Measurements from ENCODE around the gene EP400.

EP400 gene

GRCh38 chr12:132066749-132067148, 117.0 kb downstream of the EP400 start:
- Histone ChIP-seq H3K4me3 (ENCODE audit: low read length) (no peak overlapping the region), H3K27ac (ENCODE audit: low read depth, low read length) (no peak overlapping the region), H3K9me3 (ENCODE audit: insufficient read depth, low read depth, low read length) (no peaks in the 10 kb centered on the region), H3K27me3 (ENCODE audit: insufficient read depth, low read length) (no peaks in the 10 kb centered on the region), H3K9ac (ENCODE audit: low read depth, low read length) (no peak overlapping the region), H3K36me3 (ENCODE audit: insufficient read depth, low read length) (peaks cover 96% of the 10 kb centered on the region), H3K4me1 (ENCODE audit: insufficient read depth, low read length) (no peaks in the 10 kb centered on the region)
- WGBS = 96% methylated on average over 23 of the region's 23 CpGs

- no peak overlapping the region for H3K9ac ChIP-seq (ENCODE audit: low read depth, low read length)
Measured at GRCh38 chr12:132067182-132067581, 117.4 kb downstream of the EP400 start.

GRCh38 chr12:132068250-132068649, 118.5 kb downstream of the EP400 start:
- WGBS = 95% methylated on average over 5 of the region's 5 CpGs
- Histone ChIP-seq H3K9me3 (ENCODE audit: insufficient read depth, low read depth, low read length) (no peaks in the 10 kb centered on the region), H3K4me1 (ENCODE audit: insufficient read depth, low read length) (no peaks in the 10 kb centered on the region), H3K27me3 (ENCODE audit: insufficient read depth, low read length) (no peaks in the 10 kb centered on the region), H3K36me3 (ENCODE audit: insufficient read depth, low read length) (peaks cover 92% of the 10 kb centered on the region), H3K27ac (ENCODE audit: low read depth, low read length) (no peak overlapping the region), H3K9ac (ENCODE audit: low read depth, low read length) (no peak overlapping the region), H3K4me3 (ENCODE audit: low read length) (no peak overlapping the region)

More at GRCh38 chr12:132067182-132067581, 117.4 kb downstream of the EP400 start:
- Histone ChIP-seq H3K27ac (ENCODE audit: low read depth, low read length) (no peak overlapping the region), H3K4me3 (ENCODE audit: low read length) (no peak overlapping the region), H3K4me1 (ENCODE audit: insufficient read depth, low read length) (no peaks in the 10 kb centered on the region), H3K9me3 (ENCODE audit: insufficient read depth, low read depth, low read length) (no peaks in the 10 kb centered on the region), H3K36me3 (ENCODE audit: insufficient read depth, low read length) (peaks cover 96% of the 10 kb centered on the region), H3K27me3 (ENCODE audit: insufficient read depth, low read length) (no peaks in the 10 kb centered on the region)
- 95% methylated on average over 7 of the region's 7 CpGs for whole genome bisulfite sequencing

- Histone ChIP-seq H3K9ac (ENCODE audit: low read depth, low read length) (no peak overlapping the region), H3K27ac (ENCODE audit: low read depth, low read length) (no peak overlapping the region), H3K36me3 (ENCODE audit: insufficient read depth, low read length) (peaks cover 81% of the 10 kb centered on the region), H3K4me3 (ENCODE audit: low read length) (no peak overlapping the region), H3K27me3 (ENCODE audit: insufficient read depth, low read length) (no peaks in the 10 kb centered on the region), H3K9me3 (ENCODE audit: insufficient read depth, low read depth, low read length) (no peaks in the 10 kb centered on the region), H3K4me1 (ENCODE audit: insufficient read depth, low read length) (no peaks in the 10 kb centered on the region)
- WGBS = 96% methylated on average over 26 of the region's 26 CpGs
Measured at GRCh38 chr12:132069336-132069985, 119.7 kb downstream of the EP400 start.

GRCh38 chr12:132070298-132070697, 120.6 kb downstream of the EP400 start:
- Histone ChIP-seq H3K27me3 (ENCODE audit: insufficient read depth, low read length) (no peaks in the 10 kb centered on the region), H3K9ac (ENCODE audit: low read depth, low read length) (no peak overlapping the region), H3K4me3 (ENCODE audit: low read length) (no peak overlapping the region), H3K9me3 (ENCODE audit: insufficient read depth, low read depth, low read length) (no peaks in the 10 kb centered on the region), H3K27ac (ENCODE audit: low read depth, low read length) (no peak overlapping the region), H3K36me3 (ENCODE audit: insufficient read depth, low read length) (peaks cover 81% of the 10 kb centered on the region), H3K4me1 (ENCODE audit: insufficient read depth, low read length) (no peaks in the 10 kb centered on the region)
- 96% methylated on average over 8 of the region's 8 CpGs for WGBS

- WGBS = 95% methylated on average over 12 of the region's 12 CpGs
- no peak overlapping the region for H3K27ac ChIP-seq (ENCODE audit: low read depth, low read length)
- H3K4me3 ChIP-seq (ENCODE audit: low read length) = no peak overlapping the region
- H3K9me3 ChIP-seq (ENCODE audit: insufficient read depth, low read depth, low read length) = no peaks in the 10 kb centered on the region
- no peaks in the 10 kb centered on the region for H3K27me3 ChIP-seq (ENCODE audit: insufficient read depth, low read length)
- H3K4me1 ChIP-seq (ENCODE audit: insufficient read depth, low read length) = no peaks in the 10 kb centered on the region
- H3K36me3 ChIP-seq (ENCODE audit: insufficient read depth, low read length) = peaks cover 81% of the 10 kb centered on the region
- H3K9ac ChIP-seq (ENCODE audit: low read depth, low read length) = no peak overlapping the region
Measured at GRCh38 chr12:132071040-132071810, 121.5 kb downstream of the EP400 start.

- peaks cover 81% of the 10 kb centered on the region for H3K36me3 ChIP-seq (ENCODE audit: insufficient read depth, low read length)
- no peak overlapping the region for H3K27ac ChIP-seq (ENCODE audit: low read depth, low read length)
- 95% methylated on average over 14 of the region's 14 CpGs for whole genome bisulfite sequencing
- H3K9ac ChIP-seq (ENCODE audit: low read depth, low read length) = no peak overlapping the region
- H3K4me3 ChIP-seq (ENCODE audit: low read length) = no peak overlapping the region
- no peaks in the 10 kb centered on the region for H3K4me1 ChIP-seq (ENCODE audit: insufficient read depth, low read length)
- no peaks in the 10 kb centered on the region for H3K27me3 ChIP-seq (ENCODE audit: insufficient read depth, low read length)
- H3K9me3 ChIP-seq (ENCODE audit: insufficient read depth, low read depth, low read length) = no peaks in the 10 kb centered on the region
Measured at GRCh38 chr12:132071830-132072384, 122.2 kb downstream of the EP400 start.

GRCh38 chr12:132074216-132074615, 124.5 kb downstream of the EP400 start:
- Histone ChIP-seq H3K9me3 (ENCODE audit: insufficient read depth, low read depth, low read length) (no peaks in the 10 kb centered on the region), H3K27me3 (ENCODE audit: insufficient read depth, low read length) (no peaks in the 10 kb centered on the region), H3K9ac (ENCODE audit: low read depth, low read length) (no peak overlapping the region), H3K36me3 (ENCODE audit: insufficient read depth, low read length) (peaks cover 81% of the 10 kb centered on the region), H3K27ac (ENCODE audit: low read depth, low read length) (no peak overlapping the region), H3K4me3 (ENCODE audit: low read length) (no peak overlapping the region), H3K4me1 (ENCODE audit: insufficient read depth, low read length) (no peaks in the 10 kb centered on the region)
- WGBS = 89% methylated on average over 14 of the region's 14 CpGs

GRCh38 chr12:132075026-132075713, 125.4 kb downstream of the EP400 start:
- WGBS = 93% methylated on average over 15 of the region's 15 CpGs
- no peaks in the 10 kb centered on the region for H3K4me1 ChIP-seq (ENCODE audit: insufficient read depth, low read length)
- peaks cover 72% of the 10 kb centered on the region for H3K36me3 ChIP-seq (ENCODE audit: insufficient read depth, low read length)
- H3K27ac ChIP-seq (ENCODE audit: low read depth, low read length) = no peak overlapping the region
- no peak overlapping the region for H3K4me3 ChIP-seq (ENCODE audit: low read length)
- no peaks in the 10 kb centered on the region for H3K9me3 ChIP-seq (ENCODE audit: insufficient read depth, low read depth, low read length)
- no peak overlapping the region for H3K9ac ChIP-seq (ENCODE audit: low read depth, low read length)
- no peaks in the 10 kb centered on the region for H3K27me3 ChIP-seq (ENCODE audit: insufficient read depth, low read length)

GRCh38 chr12:132075714-132076553, 126.2 kb downstream of the EP400 start:
- Histone ChIP-seq H3K27me3 (ENCODE audit: insufficient read depth, low read length) (no peaks in the 10 kb centered on the region), H3K4me1 (ENCODE audit: insufficient read depth, low read length) (no peaks in the 10 kb centered on the region), H3K36me3 (ENCODE audit: insufficient read depth, low read length) (peaks cover 65% of the 10 kb centered on the region), H3K27ac (ENCODE audit: low read depth, low read length) (no peak overlapping the region), H3K9ac (ENCODE audit: low read depth, low read length) (no peak overlapping the region), H3K9me3 (ENCODE audit: insufficient read depth, low read depth, low read length) (no peaks in the 10 kb centered on the region), H3K4me3 (ENCODE audit: low read length) (no peak overlapping the region)
- 94% methylated on average over 16 of the region's 16 CpGs for WGBS
